ENCODE results near the gene PHACTR2.
"Not testable (repeated sequence)": the region's sequence is repeated elsewhere in the genome, so short reads cannot be mapped to it uniquely, and the experiment has no call there.

PHACTR2 gene

GRCh38 chr6:143811501-143812157 is 133.9 kb downstream of the PHACTR2 start:
- DNase-seq (ENCODE audit: low spot score): no peak

- no peak for DNase-seq (ENCODE audit: low spot score)
Measured at GRCh38 chr6:143817621-143818020, 139.9 kb downstream of the PHACTR2 start.

- no peak for DNase-seq (ENCODE audit: low spot score)
Measured at GRCh38 chr6:143821359-143821758, 143.6 kb downstream of the PHACTR2 start.

- no peak for DNase-seq (ENCODE audit: low spot score)
Measured at GRCh38 chr6:143822584-143823024, 144.8 kb downstream of the PHACTR2 start.

GRCh38 chr6:143823548-143823947 is 145.8 kb downstream of the PHACTR2 start:
- no peak for DNase-seq (ENCODE audit: low spot score)

- DNase-seq (ENCODE audit: low spot score): no peak
Measured at GRCh38 chr6:143828572-143828971, 150.8 kb downstream of the PHACTR2 start.

GRCh38 chr6:143836150-143836549 is 158.4 kb downstream of the PHACTR2 start:
- no peak for DNase-seq (ENCODE audit: low spot score)

GRCh38 chr6:143838395-143838794 is 160.6 kb downstream of the PHACTR2 start:
- no peak for DNase-seq (ENCODE audit: low spot score)

GRCh38 chr6:143839196-143839595 is 161.4 kb downstream of the PHACTR2 start:
- no peak for DNase-seq (ENCODE audit: low spot score)

- DNase-seq (ENCODE audit: low spot score): no peak
Measured at GRCh38 chr6:143840595-143841265, 163.0 kb downstream of the PHACTR2 start.

- no peak for DNase-seq (ENCODE audit: low spot score)
Measured at GRCh38 chr6:143842461-143842901, 164.7 kb downstream of the PHACTR2 start.

- peak; percentile 89 for DNase-seq (ENCODE audit: low spot score)
Measured at GRCh38 chr6:143842902-143843676, 165.3 kb downstream of the PHACTR2 start, which contains the start of gene LTV1. TSS of gene LTV1 (plus strand) at chr6:143843338. CDS start at chr6:143843478, 140 bp downstream.

GRCh38 chr6:143843677-143843999 is 165.9 kb downstream of the PHACTR2 start:
- no peak for DNase-seq (ENCODE audit: low spot score)

- DNase-seq (ENCODE audit: low spot score): no peak
Measured at GRCh38 chr6:143844006-143844405, 166.2 kb downstream of the PHACTR2 start.

- no peak for DNase-seq (ENCODE audit: low spot score)
Measured at GRCh38 chr6:143845033-143845432, 167.3 kb downstream of the PHACTR2 start.

GRCh38 chr6:143851706-143852105 is 173.9 kb downstream of the PHACTR2 start:
- not testable (repeated sequence) for DNase-seq (ENCODE audit: low spot score)

- not testable (repeated sequence) for DNase-seq (ENCODE audit: low spot score)
Measured at GRCh38 chr6:143855057-143855456, 177.3 kb downstream of the PHACTR2 start.

- not testable (repeated sequence) for DNase-seq (ENCODE audit: low spot score)
Measured at GRCh38 chr6:143856762-143857161, 179.0 kb downstream of the PHACTR2 start.

GRCh38 chr6:143857651-143858050 is 179.9 kb downstream of the PHACTR2 start:
- DNase-seq (ENCODE audit: low spot score): no peak

- DNase-seq (ENCODE audit: low spot score): no peak
Measured at GRCh38 chr6:143859891-143860660, 182.3 kb downstream of the PHACTR2 start.

GRCh38 chr6:143863771-143864170 is 186.0 kb downstream of the PHACTR2 start:
- DNase-seq (ENCODE audit: low spot score): no peak

- no peak for DNase-seq (ENCODE audit: low spot score)
Measured at GRCh38 chr6:143864234-143864633, 186.5 kb downstream of the PHACTR2 start, which contains the start of gene ZC2HC1B. TSS of gene ZC2HC1B (plus strand) at chr6:143864474. CDS start at chr6:143864540, 66 bp downstream.

Data from CD4-positive, alpha-beta T cell treated with Interleukin-6 at 100 ng/mL for 8 hours (primary cell).